Esophagus mucosa (tissue), 1 donor: ENCODE results near the gene SLC15A1. TPM values are rescaled to one million over a fixed set of nuclear protein-coding genes. Genes with fewer than 3 reads are reported as not detected.

Experiments used
- ATAC-seq: fragments of 200-7000 bp; cut with Tn5 transposase; one replicate; pipeline ENCODE4 v1.9.1; 2020
- total RNA-seq: library from RNA; stranded (reverse); gene quantifications from one replicate; pipeline ENCODE4 v1.2.4, GENCODE V29; 2023
- donor health status: DM: yes; HTN: yes; CAD: no.

SLC15A1 gene
- total RNA-seq, 1 donor from 2014 or later, result 2.9 TPM

DNA sequence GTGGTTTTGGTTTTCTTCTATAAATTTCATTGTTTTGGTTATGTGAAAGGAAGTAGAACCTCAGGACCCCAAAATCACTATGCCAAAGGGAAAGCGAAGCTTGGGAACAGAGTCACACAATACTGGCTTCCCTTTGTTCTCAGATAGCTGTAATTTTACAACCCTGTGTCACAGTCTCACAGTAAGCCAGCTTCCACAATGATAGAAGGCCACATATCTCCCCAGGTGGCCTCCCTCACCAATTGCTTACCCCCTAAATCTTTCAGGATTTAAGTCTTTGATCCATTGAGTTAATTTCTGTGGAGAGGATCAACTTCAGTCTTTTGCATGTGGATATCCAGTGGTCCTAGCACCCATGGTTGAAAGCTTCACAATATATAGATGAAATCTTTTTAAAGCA is 58.7 kb downstream of the SLC15A1 start:
- ATAC-seq, result no peak

DNA sequence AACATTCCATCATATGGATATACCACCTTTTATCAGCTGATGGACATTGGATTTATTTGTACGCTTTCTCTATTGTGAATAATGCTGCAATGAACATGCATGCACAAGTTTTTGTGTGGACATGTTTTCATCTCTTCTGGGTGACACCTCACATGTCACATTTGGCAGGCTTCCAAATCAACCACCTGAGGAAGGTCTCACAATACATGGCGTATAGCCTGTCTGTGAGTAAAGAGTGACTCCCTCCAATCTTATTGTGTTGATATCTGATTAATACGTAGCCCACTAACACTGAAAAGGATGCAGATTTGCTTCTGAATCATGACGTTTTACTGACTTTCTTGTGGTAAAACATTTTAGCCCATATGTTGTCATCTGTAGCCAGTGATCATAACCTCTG is 61.1 kb downstream of the SLC15A1 start:
- ATAC-seq, result no peak

GRCh38 chr13:98690348-98691022 is 62.0 kb downstream of the SLC15A1 start:
- ATAC-seq, result no peak

DNA sequence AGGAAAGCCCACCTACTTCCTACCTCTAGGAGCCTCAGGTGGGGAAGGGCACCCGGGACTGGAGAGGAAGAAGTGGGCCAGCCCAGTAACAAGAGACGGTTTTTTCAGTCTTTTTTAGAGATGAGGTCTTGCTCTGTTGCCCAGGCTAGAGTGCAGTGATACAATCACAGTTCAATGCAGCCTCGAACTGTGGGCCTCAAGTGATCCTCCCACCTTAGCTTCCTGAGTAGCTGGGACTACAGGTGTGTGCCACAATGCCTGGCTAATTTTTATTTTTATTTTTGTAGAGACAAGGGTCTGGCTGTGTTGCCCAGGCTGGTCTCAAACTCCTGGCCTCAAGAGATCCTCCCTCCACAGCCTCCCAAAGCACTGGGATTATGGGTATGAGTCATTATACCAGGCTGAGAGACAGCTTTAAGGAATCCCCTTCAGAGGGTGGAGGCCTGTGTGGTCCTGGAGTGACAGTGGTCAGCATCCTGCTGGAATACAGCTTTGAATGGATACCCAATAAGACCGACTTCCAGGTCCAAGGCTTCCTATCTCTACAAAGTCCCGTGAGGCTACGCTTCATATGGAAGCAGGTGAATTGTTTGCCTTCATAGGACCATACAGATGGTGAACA is 63.0 kb downstream of the SLC15A1 start:
- no peak for ATAC-seq

DNA sequence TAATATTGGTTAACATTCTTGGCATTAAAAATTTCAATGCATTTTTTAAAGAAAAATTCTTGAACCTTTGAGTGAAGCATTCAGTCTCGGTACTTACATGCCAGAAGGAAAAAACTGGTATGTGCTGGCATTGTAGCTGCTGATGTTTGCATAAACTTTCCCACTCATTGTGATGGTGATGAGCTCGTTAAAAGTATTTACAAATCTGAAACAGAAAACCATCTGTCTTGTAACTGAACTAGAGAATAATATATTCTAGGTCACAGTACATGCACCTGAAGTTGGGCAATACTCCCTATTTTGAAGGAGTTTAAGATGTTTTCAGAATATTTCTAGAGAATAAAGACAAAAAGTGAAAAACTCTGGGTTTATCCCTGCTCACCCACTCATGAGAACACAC is 64.1 kb downstream of the SLC15A1 start:
- ATAC-seq, result no peak

DNA sequence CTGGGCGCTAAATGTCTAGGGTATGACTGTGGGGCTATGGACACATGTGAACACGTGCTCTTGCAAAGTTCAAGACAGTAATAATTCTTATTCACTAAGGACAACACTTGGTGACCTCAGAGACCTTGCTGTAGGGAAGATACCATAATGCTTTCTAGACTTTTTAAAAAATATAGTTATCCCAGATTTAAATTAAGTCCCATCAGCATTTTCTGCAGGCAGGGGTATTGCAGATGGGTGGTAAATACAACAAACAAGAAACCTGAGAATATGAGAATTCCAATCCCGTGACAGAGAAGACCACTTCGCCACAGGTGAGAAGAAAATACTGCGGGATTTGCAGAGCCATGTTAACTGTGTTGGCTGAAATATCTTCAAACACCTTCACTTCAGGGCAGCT is 65.2 kb downstream of the SLC15A1 start:
- ATAC-seq, result no peak

DNA sequence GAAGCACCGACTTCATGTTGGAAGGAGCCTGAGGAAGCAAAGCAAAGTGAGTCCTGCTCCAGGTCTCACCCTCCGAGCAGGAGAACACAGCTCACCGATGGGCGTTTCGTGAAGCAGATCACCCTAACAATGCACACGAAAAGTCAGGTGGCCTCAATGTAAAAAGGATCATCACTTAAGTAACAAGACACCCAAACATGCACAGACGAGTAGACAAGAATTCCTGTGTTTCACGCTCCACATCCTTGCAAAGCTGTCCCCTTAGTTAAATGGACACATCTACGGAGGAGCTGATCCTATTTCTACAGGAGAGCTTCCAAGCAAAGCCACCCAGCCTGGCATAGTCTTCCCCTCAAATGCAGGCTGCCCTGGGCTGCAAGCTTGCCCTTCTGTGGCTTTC is 66.2 kb downstream of the SLC15A1 start:
- ATAC-seq, result no peak

GRCh38 chr13:98685146-98685545 is 67.3 kb downstream of the SLC15A1 start:
- ATAC-seq, result no peak

DNA sequence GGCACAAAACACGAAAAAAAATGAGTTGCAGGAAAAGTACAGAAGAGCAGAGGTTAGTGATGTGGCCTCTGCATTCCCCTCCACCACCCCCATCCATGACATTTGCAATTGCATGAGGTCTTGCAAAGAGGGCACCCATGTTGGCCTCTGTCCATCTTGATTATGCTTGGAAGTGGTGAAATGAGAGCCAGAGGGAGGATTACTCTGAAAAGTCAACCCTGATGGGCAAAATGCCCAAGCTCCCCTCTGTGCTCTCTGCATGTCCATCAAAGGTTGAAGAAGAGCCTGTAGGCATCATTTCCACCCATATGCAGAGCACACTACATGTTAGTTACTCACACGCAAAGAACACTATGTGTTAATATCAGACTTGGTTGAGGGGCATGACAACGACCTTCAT is 71.4 kb downstream of the SLC15A1 start:
- no peak for ATAC-seq

- ATAC-seq, result no peak
These were observed 73.7 kb downstream of the SLC15A1 start for GRCh38 chr13:98678741-98679140.

DNA sequence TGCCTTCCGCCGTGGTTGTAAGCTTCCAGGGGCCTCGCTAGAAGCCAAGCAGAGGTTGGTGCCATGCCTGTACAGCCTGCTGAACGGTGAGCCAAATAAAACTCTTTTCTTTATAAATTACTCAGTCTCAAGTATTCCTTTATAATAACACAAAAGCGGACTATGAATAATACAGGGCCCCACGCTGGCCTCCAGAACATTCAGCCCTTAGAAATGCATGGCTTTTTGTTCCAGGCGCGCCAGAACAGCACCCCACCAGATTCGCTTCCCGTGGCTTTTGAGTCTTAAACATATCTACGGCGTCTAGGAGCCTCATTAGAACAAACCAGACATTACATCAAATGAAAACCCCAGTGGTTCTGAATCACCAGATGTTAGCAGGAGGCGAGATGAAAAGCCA is 75.1 kb downstream of the SLC15A1 start:
- ATAC-seq, result no peak

DNA sequence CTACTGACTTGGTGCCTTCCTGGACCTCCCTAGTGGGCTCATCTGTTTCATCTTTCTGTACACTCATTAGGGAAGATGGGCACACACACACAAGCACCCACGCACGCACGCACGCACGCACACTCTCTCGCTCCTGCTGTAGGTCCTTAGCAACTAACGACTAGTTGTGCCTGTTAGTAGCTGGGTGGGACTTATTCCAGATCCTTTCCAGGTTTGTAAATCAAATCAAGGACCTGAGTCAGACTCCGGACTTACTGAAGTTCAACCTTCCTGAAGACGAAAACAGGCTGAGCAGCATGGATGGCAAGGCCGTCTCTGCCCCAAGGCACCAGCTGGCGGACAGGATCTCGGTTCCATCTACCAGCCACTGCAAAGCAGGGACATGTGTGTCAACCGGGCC is 76.2 kb downstream of the SLC15A1 start:
- ATAC-seq, result peak; percentile 81

DNA sequence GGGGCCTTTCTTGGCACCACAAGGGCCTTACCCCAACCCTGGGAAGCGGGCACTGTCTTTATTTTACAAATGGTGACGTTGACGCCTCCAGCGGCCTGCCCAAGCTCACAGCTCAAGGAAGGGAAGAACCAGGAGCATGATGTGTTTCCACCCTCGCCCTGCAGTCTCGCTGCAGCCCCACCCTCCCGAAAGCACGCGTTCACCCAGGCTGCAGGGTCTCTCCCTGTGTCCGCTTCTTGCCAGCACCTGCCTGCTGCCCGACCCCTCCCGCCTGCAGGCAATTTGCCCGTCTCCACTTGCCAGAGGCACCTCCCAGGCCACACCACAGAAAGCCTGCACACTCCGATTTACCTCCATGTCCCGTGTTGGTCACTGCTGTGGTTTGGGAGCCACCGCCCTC is 76.6 kb downstream of the SLC15A1 start:
- ATAC-seq, result peak; percentile 71

- no peak for ATAC-seq
These were observed 77.4 kb downstream of the SLC15A1 start for GRCh38 chr13:98675066-98675465.

DNA sequence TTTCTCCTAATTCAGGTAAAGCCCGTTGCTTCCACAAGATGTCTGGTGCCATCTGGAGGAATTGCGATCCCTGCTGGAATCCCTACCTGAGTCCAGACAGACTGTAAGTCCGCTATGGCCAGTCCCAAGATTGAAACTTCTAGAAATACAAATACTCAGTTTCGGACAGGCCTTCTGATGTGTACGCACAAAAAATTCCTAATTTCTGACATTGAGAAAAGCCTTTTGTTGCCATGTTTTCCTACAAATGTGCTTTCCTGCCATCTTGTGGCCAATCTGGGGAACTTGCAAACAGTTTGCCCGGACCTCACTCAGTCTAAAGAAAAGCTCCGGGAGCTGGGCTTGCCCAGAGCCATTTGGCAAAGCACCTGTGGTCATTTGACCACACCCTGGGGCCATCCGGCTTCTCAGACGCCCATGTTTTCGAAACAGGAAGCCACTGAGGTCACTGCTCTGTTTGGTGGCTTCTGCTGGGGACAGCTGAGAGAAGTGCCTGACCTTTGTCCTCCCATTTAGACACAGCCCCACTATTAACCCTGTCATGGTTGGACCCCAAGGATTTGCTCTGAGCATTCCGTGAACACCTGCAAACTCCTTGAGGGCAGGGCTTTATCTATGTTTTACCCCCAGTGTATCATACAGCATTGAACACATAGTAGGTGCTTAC is 79.4 kb downstream of the SLC15A1 start:
- peak; percentile 41 for ATAC-seq

DNA sequence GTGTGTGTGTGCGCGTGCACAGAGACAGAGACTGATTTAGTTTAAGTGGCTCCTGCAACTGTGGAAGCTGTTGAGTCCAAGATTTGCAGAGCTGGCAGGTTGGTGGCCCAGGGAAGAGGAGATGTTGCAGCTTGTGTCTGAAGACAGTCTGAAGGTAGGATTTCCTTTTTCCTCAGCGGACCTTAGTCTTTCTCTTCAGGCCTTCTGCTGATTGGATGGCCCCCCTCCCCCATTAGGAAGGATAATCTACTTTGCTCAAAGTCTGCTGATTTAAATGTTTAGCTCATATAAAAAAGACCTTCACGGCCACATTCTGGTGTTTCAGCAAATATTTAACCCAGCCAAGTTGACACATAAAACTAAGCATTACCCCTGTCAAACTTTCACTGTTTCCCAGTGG is 84.3 kb downstream of the SLC15A1 start:
- ATAC-seq, result no peak

DNA sequence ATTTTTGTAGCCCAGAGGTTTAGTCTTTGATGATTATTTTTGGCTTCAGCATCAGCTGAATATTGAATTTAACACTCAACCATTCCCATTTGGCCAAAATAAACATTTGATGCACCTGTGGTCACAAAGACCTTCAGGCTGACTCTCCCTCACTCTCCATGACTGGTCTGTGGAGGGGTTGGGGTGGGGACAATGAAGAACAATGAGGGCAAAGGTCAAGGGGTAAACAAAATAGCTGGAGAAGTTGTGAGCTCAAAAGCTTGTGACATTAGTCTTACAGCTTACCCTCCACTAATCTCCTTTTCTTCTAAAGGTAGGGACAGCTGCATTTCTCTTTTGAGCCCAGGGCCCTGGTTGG is 86.9 kb downstream of the SLC15A1 start:
- no peak for ATAC-seq

DNA sequence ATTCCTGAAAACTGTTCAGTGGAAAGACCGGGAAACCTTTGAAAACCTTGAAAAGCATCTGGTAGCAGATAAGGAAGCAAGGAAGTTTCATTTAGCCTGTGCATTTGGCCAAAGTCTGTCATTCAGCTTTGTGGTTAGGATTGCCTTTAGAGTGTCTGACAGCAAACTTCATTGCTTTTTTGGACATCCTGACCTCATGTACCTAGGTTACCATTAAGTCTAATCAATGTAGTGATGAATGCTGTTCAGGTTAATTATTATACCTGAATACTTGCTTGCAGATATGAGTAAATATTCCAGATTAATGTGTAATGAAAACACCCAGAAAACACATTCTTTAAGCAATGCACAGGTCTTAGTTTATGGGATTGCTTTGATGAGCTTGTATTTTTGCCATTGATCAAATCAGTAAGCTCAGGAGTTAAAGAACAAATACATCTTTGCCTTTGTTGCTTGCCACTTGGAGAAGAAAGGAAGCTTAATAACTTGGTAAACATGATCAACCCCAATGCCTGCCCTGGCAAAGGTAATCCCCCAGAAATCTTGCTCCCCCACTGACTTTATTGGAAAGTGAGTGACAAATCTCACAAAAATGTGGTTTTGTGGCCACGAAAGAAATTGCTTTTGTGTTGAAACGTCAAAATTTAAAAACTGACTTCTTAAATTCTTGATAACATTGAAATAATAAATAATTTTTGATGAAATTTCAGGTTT is 87.4 kb downstream of the SLC15A1 start:
- no peak for ATAC-seq

DNA sequence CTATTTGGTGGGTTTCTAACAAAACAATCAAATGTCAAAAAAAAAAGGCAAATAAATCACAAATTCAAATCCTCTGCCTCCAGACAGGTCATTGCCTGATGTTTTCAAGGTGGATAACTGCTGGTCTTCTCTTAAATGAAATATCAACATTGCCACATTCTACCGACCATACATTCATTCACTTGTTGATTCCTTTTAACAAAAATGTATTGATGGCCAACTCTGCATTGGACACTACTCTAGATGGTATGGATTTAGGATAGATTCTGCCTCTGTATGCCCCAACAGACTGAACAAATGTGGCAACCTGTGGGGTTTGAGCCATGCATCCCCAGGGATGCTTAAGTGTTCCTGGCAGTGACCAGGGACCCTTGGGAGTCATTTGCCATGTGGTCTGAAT is 88.0 kb downstream of the SLC15A1 start:
- ATAC-seq, result no peak

DNA sequence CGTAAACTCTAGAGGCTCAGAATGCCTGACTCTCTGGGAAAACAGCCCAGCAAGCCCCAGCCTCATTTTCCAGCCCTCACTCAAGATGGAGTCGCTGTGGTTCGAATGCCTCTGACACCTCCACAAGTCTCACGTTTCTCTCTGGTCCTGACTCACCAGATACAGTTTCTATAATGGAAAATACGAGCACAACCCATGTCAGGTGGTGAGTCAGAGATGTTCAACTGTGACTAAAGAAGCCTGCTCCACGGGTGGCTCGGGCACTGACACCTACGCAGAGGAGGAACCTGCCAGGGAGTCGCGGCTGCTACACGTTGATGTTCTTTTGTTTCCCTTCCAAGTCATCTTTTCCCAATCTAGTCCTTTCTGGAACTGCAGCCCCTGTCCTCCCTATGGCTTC is 88.4 kb downstream of the SLC15A1 start:
- ATAC-seq, result peak; percentile 98

DNA sequence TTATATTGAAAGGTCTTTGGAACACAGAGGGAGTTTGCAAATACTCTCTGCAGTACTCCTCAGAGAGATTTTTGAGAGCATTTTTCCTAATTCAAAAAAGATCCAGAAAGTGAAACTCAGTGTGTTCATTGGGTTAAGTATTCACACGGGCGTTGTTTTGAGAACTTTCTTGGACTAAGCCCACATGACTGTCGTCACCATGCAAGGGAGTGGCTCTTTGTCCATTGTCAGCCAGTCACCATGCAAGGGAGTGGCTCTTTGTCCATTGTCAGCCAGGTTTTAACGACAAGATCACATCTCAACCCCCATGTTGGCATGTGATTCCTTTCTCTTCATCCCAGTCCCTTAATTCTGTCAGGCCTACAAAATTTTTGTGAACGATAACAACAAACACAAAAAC is 94.3 kb downstream of the SLC15A1 start:
- ATAC-seq, result peak; percentile 86

GRCh38 chr13:98657506-98658085 is 94.9 kb downstream of the SLC15A1 start:
- no peak for ATAC-seq

DNA sequence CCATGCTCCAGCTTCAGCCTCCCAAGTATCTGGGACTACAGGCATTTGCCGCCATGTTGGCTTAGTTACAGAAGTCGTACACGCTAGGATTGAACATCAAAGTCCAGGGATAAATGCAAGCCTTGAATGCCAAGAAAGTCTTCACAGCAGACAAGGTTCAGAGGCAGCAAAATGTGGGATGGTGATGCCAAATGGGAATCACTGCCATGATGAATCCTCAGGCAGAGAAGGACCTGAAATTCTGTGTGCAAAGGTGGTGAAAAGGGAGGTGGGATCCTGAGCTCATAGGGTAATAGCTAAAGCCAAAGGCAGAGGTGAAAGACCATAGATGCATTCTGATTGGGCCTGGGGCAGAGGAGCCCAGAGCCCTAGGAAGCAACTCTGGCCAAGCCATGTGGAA is 96.2 kb downstream of the SLC15A1 start:
- ATAC-seq, result no peak
